K562 (cell line): ENCODE measurements around the gene GRXCR2. TPM values are rescaled to one million over a fixed set of nuclear protein-coding genes. Genes with fewer than 3 reads are reported as not detected.

Experiments
- AFF4 ChIP-seq: sonication (generic); formaldehyde crosslinking; IDR thresholded peaks from 2 replicates; pipeline ENCODE4 v1.8.0; 2023; ENCODE audit warnings: mild to moderate bottlenecking, missing genetic modification reagents
- CTBP1 ChIP-seq: fragments of 450-650 bp; IDR thresholded peaks from 2 replicates; pipeline ENCODE4 v1.6.1; 2016; ENCODE audit warnings: borderline replicate concordance
- EHMT2 ChIP-seq: fragments of 450-650 bp; IDR thresholded peaks from 2 replicates; pipeline ENCODE4 v1.6.1; 2018; ENCODE audit warnings: antibody characterized with exemption
- IFI16 ChIP-seq: fragments of 250-450 bp; sonication (Bioruptor Pico); IDR thresholded peaks from 2 replicates; pipeline ENCODE4 v2.1.2; 2022; ENCODE audit warnings: mild to moderate bottlenecking, inconsistent platforms
- REST ChIP-seq, 2 experiments: fragments of 450-650 bp; formaldehyde crosslinking in 1 of 2; IDR thresholded peaks; 2 replicates each; pipeline versions ENCODE4 v1.4.0 to v1.6.1; 2014 to 2020; ENCODE audit warnings: mild to moderate bottlenecking in 2 of 2, borderline replicate concordance in 1 of 2, low read depth in 1 of 2
- SRF ChIP-seq, 2 experiments: fragments of 250-450, 450-650 bp in 1 of 2; sonication (Bioruptor Pico) in 1 of 2; sonication (generic) in 1 of 2; formaldehyde crosslinking; IDR thresholded peaks; 2 replicates each; pipeline versions ENCODE4 v1.5.0 to v1.5.1; 2020 to 2022; ENCODE audit warnings: mild to moderate bottlenecking in 1 of 2, missing genetic modification reagents in 1 of 2
- SRSF3 ChIP-seq: fragments of 200-400 bp; formaldehyde crosslinking; IDR thresholded peaks from 2 replicates; pipeline ENCODE4 v1.6.1; 2016; ENCODE audit warnings: mild to moderate bottlenecking, low read length, moderate library complexity; ENCODE audit not compliant: insufficient read depth
- TCF7 ChIP-seq: sonication (generic); IDR thresholded peaks from 2 replicates; pipeline ENCODE4 v1.6.1; 2016; ENCODE audit warnings: antibody characterized with exemption, borderline replicate concordance
- TEAD1 ChIP-seq, 2 experiments: fragments of 450-650 bp in 1 of 2; sonication (generic) in 1 of 2; formaldehyde crosslinking; IDR thresholded peaks; 2 replicates each; pipeline versions ENCODE4 v1.4.0 to v1.8.0; 2020 to 2022; ENCODE audit warnings: mild to moderate bottlenecking in 2 of 2, missing genetic modification reagents in 1 of 2
- ZNF277 ChIP-seq: fragments of 250-450 bp; sonication (Bioruptor Pico); IDR thresholded peaks from 2 replicates; pipeline ENCODE4 v1.8.0; 2022; ENCODE audit warnings: inconsistent platforms, mild to moderate bottlenecking, moderate library complexity, borderline replicate concordance
- ZNF311 ChIP-seq: fragments of 250-450 bp; sonication (Bioruptor Pico); IDR thresholded peaks from 2 replicates; pipeline ENCODE4 v1.4.0; 2020; ENCODE audit warnings: mild to moderate bottlenecking, moderate library complexity
- polyA plus RNA-seq, 8 experiments: library from polyadenylated mRNA; depleted of rRNA in 4 of 8; stranded (reverse) in 5 of 8; unstranded in 3 of 8; fragments of >200 nt; fragmentation: Nextera tagmentation in 2 of 8; fragmentation: Illumina TruSeq in 1 of 8; extraction: Ambion mirVana in 2 of 8; extraction: Trizol in 1 of 8; gene quantifications; 2 replicates each; pipeline versions ENCODE4 v1.2.1 to v1.2.3, GENCODE V29; 2011 to 2014; ENCODE audit warnings: inconsistent platforms in 1 of 8, missing spikeins in 1 of 8
- total RNA-seq, 7 experiments: library from RNA; depleted of rRNA in 6 of 7; stranded (reverse); fragments of >200 nt in 6 of 7; fragmentation: Illumina TruSeq in 2 of 7; extraction: Trizol in 2 of 7; gene quantifications; 2 replicates each; pipeline versions ENCODE4 v1.2.1 to v1.2.3, GENCODE V29; 2011 to 2021; ENCODE audit warnings: low replicate concordance in 1 of 7
- TF ChIP-seq, protein P1 (sequence below): IDR thresholded peaks from 2 replicates; pipeline ENCODE4 v1.6.1; 2016; ENCODE audit warnings: missing genetic modification characterization, missing compliant biosample characterization

Gene GRXCR2
- total and polyA plus RNA-seq, 9 of the 15 experiments (the other 6 are each of a cell fraction or from before 2014, with no cell fraction given), result not detected

- TF ChIP-seq ZNF277 (CRISPR knock-in tag), result no peak
- peak; percentile 71 for TF ChIP-seq CTBP1
- no peak for TF ChIP-seq ZNF311 (CRISPR knock-in tag)
- TF ChIP-seq TEAD1 (CRISPR knock-in tag; IDR thresholded peaks at IDR 0.05), result peak in 1 of 2 experiments; percentile 36; a peak in 1 of 4 replicates
- TF ChIP-seq, protein P1, sequence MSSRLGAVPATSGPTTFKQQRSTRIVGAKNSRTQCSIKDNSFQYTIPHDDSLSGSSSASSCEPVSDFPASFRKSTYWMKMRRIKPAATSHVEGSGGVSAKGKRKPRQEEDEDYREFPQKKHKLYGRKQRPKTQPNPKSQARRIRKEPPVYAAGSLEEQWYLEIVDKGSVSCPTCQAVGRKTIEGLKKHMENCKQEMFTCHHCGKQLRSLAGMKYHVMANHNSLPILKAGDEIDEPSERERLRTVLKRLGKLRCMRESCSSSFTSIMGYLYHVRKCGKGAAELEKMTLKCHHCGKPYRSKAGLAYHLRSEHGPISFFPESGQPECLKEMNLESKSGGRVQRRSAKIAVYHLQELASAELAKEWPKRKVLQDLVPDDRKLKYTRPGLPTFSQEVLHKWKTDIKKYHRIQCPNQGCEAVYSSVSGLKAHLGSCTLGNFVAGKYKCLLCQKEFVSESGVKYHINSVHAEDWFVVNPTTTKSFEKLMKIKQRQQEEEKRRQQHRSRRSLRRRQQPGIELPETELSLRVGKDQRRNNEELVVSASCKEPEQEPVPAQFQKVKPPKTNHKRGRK (tag), result peak; percentile 1; the same call in 1 of the 2 replicates
- no peak for TF ChIP-seq EHMT2
- TF ChIP-seq SRF (CRISPR knock-in tag; IDR thresholded peaks at IDR 0.05), result no peak
- no peak for TF ChIP-seq IFI16 (CRISPR knock-in tag)
- TF ChIP-seq TCF7, result no peak
- no peak for TF ChIP-seq AFF4 (CRISPR knock-in tag)
- TF ChIP-seq SRSF3, result no peak
- peak; percentile 76; the same call in 1 of the 2 replicates for TF ChIP-seq REST (IDR thresholded peaks at IDR 0.05; ENCODE audit: borderline replicate concordance)
- TF ChIP-seq REST (CRISPR knock-in tag; IDR thresholded peaks at IDR 0.05; ENCODE audit: low read depth), result no peak
These were observed 15.3 kb upstream of the GRXCR2 start (continued) for GRCh38 chr5:145887976-145888574.
